ENCODE data around the gene KPNA6. TPM values are rescaled to one million over a fixed set of nuclear protein-coding genes. Genes with fewer than 3 reads are reported as not detected.
A peak's percentile ranks its signal among the peaks of the same experiment; 100 is the strongest.

KPNA6 gene
- total and polyA plus RNA-seq, 2 of the 13 experiments (the other 11 are each of a cell fraction or from before 2014, with no cell fraction given), result 22.0 to 47.5 TPM

DNA sequence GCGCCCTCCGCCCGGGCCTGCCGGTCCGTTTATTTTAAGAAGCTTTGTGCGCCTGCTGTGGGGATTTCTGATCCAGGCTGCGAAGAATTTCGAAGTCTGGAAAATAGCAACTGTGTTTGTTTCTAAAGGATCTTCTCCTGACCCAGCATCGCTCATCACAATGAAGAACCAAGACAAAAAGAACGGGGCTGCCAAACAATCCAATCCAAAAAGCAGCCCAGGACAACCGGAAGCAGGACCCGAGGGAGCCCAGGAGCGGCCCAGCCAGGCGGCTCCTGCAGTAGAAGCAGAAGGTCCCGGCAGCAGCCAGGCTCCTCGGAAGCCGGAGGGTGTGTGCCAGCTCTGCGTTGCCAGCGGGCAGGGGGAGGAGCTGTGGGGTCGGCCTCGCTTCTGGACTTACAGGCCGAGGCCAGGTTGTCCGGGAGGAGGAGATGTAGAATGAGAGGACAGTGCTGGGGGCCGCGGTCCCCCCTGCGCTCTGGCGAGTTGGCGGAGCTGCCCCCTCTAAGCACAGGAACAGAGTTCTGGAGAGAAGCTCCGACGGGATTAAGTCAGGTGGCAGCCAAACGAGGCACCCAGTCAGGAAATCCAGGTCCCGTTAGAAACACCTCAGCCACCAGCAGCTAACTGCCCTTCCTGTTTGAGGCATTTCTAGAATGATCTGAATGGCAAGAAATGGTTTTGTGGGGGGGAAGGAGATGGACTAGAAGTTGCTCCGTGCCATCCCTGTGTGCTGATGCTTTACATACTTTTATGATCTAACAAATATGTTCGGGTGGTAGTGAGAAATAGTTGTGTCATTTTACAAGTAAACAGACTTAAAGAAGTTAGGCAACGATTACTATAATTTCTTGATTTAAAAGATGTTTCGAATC lies 72.6 kb downstream of the KPNA6 start (continued):
- TF ChIP-seq, protein P1, sequence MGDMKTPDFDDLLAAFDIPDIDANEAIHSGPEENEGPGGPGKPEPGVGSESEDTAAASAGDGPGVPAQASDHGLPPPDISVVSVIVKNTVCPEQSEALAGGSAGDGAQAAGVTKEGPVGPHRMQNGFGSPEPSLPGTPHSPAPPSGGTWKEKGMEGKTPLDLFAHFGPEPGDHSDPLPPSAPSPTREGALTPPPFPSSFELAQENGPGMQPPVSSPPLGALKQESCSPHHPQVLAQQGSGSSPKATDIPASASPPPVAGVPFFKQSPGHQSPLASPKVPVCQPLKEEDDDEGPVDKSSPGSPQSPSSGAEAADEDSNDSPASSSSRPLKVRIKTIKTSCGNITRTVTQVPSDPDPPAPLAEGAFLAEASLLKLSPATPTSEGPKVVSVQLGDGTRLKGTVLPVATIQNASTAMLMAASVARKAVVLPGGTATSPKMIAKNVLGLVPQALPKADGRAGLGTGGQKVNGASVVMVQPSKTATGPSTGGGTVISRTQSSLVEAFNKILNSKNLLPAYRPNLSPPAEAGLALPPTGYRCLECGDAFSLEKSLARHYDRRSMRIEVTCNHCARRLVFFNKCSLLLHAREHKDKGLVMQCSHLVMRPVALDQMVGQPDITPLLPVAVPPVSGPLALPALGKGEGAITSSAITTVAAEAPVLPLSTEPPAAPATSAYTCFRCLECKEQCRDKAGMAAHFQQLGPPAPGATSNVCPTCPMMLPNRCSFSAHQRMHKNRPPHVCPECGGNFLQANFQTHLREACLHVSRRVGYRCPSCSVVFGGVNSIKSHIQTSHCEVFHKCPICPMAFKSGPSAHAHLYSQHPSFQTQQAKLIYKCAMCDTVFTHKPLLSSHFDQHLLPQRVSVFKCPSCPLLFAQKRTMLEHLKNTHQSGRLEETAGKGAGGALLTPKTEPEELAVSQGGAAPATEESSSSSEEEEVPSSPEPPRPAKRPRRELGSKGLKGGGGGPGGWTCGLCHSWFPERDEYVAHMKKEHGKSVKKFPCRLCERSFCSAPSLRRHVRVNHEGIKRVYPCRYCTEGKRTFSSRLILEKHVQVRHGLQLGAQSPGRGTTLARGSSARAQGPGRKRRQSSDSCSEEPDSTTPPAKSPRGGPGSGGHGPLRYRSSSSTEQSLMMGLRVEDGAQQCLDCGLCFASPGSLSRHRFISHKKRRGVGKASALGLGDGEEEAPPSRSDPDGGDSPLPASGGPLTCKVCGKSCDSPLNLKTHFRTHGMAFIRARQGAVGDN (CRISPR knock-in tag; IDR thresholded peaks at IDR 0.05), result no peak; the same call in 1 of the 2 replicates
- TF ChIP-seq DR1 (CRISPR knock-in tag; IDR thresholded peaks at IDR 0.05), result no peak
- TF ChIP-seq RAD51 (IDR thresholded peaks at IDR 0.05; ENCODE audit: borderline replicate concordance), result no peak
- TF ChIP-seq, protein P2, sequence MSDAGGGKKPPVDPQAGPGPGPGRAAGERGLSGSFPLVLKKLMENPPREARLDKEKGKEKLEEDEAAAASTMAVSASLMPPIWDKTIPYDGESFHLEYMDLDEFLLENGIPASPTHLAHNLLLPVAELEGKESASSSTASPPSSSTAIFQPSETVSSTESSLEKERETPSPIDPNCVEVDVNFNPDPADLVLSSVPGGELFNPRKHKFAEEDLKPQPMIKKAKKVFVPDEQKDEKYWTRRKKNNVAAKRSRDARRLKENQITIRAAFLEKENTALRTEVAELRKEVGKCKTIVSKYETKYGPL (CRISPR knock-in tag; IDR thresholded peaks at IDR 0.05), result no peak
- no peak for TF ChIP-seq ZNF572 (CRISPR knock-in tag; IDR thresholded peaks at IDR 0.05)
- TF ChIP-seq ETV6 (CRISPR knock-in tag; conservative IDR thresholded peaks at IDR 0.05), result no peak
- TF ChIP-seq ZNF839 (CRISPR knock-in tag; IDR thresholded peaks at IDR 0.05; ENCODE audit: borderline replicate concordance), result no peak
- no peak for TF ChIP-seq HNRNPUL1 (IDR thresholded peaks at IDR 0.05; ENCODE audit: low read depth, low read length)
- TF ChIP-seq, protein P3, sequence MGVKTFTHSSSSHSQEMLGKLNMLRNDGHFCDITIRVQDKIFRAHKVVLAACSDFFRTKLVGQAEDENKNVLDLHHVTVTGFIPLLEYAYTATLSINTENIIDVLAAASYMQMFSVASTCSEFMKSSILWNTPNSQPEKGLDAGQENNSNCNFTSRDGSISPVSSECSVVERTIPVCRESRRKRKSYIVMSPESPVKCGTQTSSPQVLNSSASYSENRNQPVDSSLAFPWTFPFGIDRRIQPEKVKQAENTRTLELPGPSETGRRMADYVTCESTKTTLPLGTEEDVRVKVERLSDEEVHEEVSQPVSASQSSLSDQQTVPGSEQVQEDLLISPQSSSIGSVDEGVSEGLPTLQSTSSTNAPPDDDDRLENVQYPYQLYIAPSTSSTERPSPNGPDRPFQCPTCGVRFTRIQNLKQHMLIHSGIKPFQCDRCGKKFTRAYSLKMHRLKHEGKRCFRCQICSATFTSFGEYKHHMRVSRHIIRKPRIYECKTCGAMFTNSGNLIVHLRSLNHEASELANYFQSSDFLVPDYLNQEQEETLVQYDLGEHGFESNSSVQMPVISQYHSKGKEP (CRISPR knock-in tag; IDR thresholded peaks at IDR 0.05), result 0 out of 2 replicates have a peak, but pooled peaks have one; percentile 20
- TF ChIP-seq, protein P4, sequence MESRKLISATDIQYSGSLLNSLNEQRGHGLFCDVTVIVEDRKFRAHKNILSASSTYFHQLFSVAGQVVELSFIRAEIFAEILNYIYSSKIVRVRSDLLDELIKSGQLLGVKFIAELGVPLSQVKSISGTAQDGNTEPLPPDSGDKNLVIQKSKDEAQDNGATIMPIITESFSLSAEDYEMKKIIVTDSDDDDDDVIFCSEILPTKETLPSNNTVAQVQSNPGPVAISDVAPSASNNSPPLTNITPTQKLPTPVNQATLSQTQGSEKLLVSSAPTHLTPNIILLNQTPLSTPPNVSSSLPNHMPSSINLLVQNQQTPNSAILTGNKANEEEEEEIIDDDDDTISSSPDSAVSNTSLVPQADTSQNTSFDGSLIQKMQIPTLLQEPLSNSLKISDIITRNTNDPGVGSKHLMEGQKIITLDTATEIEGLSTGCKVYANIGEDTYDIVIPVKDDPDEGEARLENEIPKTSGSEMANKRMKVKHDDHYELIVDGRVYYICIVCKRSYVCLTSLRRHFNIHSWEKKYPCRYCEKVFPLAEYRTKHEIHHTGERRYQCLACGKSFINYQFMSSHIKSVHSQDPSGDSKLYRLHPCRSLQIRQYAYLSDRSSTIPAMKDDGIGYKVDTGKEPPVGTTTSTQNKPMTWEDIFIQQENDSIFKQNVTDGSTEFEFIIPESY (CRISPR knock-in tag; IDR thresholded peaks at IDR 0.05), result no peak
- TF ChIP-seq ISL2 (CRISPR knock-in tag; IDR thresholded peaks at IDR 0.05), result no peak
- no peak for TF ChIP-seq MEIS2 (CRISPR knock-in tag; IDR thresholded peaks at IDR 0.05)
- no peak for TF ChIP-seq ZC3H4 (CRISPR knock-in tag; IDR thresholded peaks at IDR 0.05; ENCODE audit: borderline replicate concordance)
- no peak for TF ChIP-seq ATF1 (CRISPR knock-in tag; IDR thresholded peaks at IDR 0.05)
- TF ChIP-seq ATF7-NPFF (CRISPR knock-in tag; IDR thresholded peaks at IDR 0.05; ENCODE audit: low read depth), result no peak
- TF ChIP-seq, protein P5, sequence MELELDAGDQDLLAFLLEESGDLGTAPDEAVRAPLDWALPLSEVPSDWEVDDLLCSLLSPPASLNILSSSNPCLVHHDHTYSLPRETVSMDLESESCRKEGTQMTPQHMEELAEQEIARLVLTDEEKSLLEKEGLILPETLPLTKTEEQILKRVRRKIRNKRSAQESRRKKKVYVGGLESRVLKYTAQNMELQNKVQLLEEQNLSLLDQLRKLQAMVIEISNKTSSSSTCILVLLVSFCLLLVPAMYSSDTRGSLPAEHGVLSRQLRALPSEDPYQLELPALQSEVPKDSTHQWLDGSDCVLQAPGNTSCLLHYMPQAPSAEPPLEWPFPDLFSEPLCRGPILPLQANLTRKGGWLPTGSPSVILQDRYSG (CRISPR knock-in tag; IDR thresholded peaks at IDR 0.05), result no peak
- TF ChIP-seq, protein P6, sequence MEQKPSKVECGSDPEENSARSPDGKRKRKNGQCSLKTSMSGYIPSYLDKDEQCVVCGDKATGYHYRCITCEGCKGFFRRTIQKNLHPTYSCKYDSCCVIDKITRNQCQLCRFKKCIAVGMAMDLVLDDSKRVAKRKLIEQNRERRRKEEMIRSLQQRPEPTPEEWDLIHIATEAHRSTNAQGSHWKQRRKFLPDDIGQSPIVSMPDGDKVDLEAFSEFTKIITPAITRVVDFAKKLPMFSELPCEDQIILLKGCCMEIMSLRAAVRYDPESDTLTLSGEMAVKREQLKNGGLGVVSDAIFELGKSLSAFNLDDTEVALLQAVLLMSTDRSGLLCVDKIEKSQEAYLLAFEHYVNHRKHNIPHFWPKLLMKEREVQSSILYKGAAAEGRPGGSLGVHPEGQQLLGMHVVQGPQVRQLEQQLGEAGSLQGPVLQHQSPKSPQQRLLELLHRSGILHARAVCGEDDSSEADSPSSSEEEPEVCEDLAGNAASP (CRISPR knock-in tag; IDR thresholded peaks at IDR 0.05; ENCODE audit: borderline replicate concordance), result no peak
- TF ChIP-seq MAFK (conservative IDR thresholded peaks at IDR 0.05 in 1 of 2, IDR thresholded peaks at IDR 0.05 in 1 of 2; ENCODE audit: low read length in 2 of 2), result no peak
